HG03280 (cell line): ENCODE measurements around the gene FANCE.

ENCODE experiments used
- ATAC-seq: cut with Tn5 transposase; IDR thresholded peaks from one replicate; pipeline ENCODE4 v1.9.1; 2021; ENCODE audit warnings: mild to moderate bottlenecking, moderate library complexity; ENCODE audit not compliant: unreplicated experiment

FANCE gene, protein sequence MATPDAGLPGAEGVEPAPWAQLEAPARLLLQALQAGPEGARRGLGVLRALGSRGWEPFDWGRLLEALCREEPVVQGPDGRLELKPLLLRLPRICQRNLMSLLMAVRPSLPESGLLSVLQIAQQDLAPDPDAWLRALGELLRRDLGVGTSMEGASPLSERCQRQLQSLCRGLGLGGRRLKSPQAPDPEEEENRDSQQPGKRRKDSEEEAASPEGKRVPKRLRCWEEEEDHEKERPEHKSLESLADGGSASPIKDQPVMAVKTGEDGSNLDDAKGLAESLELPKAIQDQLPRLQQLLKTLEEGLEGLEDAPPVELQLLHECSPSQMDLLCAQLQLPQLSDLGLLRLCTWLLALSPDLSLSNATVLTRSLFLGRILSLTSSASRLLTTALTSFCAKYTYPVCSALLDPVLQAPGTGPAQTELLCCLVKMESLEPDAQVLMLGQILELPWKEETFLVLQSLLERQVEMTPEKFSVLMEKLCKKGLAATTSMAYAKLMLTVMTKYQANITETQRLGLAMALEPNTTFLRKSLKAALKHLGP

DNA sequence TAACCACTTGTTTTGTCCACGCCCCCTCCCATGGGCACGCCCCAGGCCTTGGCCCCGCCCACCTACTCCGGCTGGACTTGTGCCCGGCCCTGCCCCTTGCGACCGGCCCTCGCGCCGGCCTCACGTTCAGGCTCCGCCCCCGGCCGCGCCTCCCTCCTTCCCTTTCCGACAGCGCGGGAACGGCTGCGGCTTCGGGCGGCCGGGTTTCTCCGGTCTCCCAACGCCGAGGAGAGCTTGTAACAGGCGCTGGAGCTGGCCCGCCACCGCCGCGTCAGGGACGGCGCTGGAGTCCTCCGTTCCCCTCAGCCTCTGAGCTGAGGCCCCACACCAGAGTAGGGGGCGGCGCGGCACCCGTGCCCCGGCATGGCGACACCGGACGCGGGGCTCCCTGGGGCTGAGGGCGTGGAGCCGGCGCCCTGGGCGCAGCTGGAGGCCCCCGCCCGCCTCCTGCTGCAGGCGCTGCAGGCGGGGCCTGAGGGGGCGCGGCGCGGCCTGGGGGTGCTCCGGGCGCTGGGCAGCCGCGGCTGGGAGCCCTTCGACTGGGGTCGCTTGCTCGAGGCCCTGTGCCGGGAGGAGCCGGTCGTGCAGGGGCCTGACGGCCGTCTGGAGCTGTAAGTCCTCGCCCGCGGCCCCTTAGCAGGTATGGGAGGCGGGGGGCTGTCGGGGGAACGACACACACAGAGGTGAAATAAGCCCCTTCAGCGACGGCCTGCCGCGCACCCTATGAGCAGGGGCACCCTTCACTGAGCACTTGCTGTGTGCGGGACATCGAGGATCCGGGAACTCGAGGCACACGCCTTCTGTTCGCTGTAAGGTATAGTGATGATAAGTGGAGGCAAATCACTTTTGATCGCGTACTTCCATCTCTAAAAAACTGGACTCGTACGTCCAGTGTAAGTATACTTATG lies at the start of gene FANCE:
Gene FANCE, plus strand, starts transcription at position 156 of the 908 bp plus-strand sequence. Its CDS starts 208 bp downstream, at position 364.
- ATAC-seq: peak; percentile 93

DNA sequence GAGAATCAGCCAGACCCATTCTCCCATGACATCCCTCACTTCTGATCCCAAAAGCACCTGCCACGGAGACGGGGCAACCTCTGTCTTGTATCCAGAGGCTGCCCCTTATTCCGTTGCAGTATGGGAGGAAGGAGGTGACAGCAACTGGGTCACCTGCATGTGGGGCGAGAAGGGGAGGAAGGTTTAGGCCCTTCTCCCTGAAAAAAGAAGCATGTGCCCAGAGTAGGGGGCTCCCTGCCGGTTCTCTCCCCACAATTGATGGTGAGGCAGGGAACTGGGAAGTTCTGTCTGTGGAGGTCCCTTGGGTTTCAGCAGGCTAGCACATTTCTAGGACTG lies 49.3 kb upstream of the FANCE start:
- ATAC-seq: no peak

DNA sequence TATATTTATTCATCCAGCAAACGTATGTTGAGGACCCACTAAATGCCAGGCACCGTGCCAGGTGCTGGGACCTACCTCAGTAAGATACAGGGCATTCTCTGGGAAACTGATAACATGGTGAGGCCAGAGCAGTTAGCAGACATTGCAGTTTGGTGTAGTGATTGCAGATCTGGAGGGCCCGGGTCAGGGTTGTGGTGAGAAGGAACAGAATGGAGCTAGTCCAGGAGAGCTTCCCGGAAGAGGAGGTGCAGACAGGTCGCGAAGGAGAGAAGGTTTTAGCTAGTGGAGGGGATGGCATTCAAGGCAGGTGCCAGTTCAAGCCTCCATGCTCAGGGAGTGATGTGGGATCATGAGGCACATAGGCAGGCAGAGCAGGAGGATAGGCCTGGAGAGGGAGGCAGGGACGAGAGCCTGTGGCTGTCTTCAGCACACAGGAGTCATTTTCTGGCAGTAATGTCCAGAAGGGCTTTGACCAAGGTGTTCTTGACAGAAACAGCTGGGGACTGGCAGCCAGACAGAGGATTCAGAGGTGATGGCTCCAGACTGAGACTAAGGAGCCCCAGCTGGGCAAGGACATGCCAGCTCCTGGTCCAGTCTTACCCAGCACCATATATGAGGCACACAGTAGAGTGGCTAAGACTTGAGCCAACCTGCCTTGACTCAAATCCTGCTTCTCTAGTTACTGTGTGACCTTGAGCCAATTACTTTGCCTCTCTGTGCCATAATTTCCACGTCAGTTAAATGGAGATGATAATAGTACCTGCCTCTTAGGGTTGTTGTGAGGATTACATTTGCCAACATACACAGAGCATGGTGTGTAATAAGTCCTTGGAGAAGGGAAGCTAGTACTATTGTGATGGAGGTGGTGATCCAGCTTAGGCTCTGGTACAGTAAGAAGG lies 48.3 kb upstream of the FANCE start:
- no peak for ATAC-seq

DNA sequence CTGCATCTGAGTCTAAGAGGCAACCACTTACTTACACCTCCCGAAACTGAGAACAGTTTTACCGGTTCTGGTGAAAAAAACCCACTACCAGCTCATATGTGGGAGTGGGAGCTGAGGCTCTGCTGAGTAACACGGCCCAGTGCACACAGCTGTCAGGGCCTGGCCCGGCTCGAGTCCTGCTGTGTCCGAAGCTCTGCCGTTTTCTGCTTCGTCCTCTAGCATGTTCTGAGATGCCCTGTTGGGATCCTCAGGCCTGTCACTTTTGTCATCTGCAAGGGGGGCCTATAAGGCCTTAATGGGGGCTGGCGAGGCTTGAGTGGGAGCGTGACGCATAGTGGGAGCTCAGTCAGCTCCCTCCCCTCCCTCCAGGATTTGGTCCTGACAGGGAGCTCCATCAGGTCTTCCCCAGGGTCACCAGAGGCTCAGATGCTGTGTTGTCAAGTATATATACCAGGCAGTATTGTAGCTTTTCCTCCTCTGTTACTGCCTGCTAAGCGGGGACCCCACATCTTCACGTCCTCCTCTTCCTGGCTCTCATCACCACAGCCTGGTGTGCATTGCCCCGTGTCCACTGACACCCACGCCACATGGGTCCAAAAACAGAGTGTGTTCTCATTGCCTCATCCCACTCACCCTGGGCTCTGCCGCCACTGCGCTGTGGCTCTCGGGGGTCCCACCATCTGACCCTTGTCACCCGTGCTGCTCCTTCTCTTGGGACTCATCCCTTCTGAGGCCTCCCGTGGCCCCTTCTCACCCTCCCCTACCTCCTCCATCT lies 45.2 kb upstream of the FANCE start:
- ATAC-seq: no peak

DNA sequence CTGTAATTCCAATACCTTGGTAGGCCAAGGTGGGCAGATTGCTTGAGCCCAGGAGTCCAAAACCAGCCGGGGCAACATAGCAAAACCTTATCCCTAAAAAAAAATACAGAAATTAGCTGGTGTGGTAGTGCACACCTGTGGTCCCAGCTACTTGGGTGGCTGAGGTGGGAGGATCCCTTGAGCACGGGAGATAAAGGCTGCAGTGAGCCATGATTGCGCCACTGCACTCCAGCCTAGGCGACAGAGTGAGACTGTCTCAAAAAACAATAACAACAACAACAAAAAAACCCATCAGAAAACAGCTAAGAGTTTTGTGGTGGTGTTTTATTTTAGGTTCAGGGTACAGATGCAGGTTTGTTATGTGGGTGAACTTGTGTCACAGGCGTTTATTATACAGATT lies 42.9 kb upstream of the FANCE start:
- no peak for ATAC-seq

DNA sequence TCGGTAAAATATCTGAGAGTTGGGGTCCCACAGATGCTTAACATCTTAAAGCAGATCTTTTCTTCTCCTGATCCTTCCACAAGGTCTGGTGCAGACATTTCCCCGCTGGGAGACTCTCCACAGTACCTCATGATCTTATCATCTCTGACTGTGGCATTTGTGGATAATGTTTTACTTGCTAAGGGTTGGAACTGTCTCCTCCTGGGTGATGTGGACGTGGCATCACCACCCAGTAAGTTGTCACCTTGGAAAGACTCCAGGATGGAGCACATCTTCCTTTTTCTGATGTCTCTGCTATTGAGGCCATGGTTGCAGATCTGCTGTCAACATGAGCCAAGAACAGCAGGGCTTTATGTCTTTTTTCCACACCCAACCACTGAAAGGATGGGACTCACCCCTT lies 42.0 kb upstream of the FANCE start:
- ATAC-seq: no peak

DNA sequence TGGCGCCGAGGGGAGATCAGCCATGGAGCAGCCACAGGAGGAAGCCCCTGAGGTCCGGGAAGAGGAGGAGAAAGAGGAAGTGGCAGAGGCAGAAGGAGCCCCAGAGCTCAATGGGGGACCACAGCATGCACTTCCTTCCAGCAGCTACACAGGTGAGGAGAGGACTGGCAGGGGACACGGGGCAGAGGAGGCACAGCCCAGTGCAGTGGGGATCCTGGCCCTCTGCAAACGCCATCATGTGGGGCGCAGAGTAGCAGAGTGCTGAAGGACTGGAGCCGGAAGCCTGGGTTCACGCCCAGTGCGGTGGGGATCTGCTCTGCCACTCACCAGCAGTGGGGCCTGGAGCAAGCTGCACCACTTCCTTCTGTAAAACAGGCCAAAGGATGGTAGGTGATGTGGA lies 41.1 kb upstream of the FANCE start:
- ATAC-seq: no peak

DNA sequence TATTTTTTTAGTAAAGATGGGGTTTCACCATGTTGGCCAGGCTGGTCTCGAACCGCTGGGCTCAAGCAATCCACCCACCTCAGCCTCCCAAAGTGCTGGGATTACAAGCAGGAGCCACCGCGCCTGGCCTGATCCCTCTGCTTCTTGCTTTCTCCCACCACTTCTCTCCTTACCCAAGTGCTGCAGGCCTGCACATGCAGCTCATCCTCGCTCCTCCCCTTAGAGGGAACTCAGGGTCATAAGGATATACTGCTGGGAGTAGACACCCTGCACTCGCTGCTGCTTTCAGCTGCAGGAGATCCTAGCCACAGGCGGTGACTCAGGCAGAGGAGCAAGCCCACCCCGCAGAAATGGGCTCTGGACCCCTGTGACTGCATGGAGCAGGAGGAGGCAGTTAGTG lies 40.0 kb upstream of the FANCE start:
- ATAC-seq: no peak

DNA sequence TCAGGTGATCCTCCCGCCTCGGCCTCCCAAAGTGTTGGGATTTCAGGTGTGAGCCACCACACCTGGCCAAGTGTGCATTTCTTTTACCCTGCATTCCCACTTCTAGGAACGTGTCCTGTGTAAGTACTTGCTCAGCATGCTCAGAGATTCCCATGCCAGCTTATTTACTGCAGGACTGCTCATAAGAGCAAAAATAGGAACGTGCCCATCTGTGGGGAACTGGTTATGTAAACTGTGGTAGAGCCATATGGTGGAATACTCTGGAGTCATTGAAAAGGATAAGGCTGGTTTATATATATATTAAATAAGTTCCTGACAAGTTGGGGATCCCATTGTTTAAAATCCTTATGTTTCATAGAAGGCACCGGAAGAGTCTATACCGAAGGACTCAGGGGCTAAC lies 38.2 kb upstream of the FANCE start:
- no peak for ATAC-seq

DNA sequence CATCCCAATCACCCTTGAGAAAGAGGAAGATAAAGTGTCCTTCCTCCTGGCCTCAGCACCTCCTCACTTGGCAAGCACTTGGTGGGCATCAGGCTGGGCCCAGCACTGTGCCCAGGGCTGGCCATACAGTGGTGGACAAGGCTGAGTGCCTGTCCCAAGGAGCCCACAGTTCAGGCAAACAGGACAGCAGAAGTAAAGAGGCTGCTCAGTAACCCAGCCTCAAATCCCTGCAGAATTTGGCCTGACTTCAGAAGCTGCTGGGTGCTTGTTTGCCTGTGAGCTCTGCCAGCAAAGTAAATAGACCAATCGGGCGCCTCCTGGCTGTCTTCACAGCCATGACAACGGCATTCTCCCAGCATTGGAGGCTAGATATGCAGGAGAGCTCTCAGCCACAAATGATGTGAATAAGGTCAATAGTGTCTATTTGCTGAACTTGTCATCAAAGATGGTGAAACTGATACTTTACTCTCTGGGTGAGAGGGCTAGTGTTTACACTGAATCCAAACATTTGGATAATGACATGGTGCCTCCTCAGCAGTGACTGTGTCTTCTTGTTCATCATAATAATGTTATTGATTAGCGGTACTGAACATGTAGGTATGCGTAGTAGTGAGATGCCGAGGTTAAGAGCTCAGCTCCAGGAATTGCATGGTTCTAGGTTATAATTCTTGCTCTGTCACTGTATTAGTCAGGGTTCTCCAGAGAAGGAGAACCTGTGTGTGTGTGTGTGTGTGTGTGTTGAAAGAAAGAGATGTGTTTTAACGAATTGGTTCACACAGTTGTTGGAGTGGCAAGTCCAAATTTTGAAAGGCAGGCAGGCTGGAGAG lies 36.9 kb upstream of the FANCE start:
- no peak for ATAC-seq

DNA sequence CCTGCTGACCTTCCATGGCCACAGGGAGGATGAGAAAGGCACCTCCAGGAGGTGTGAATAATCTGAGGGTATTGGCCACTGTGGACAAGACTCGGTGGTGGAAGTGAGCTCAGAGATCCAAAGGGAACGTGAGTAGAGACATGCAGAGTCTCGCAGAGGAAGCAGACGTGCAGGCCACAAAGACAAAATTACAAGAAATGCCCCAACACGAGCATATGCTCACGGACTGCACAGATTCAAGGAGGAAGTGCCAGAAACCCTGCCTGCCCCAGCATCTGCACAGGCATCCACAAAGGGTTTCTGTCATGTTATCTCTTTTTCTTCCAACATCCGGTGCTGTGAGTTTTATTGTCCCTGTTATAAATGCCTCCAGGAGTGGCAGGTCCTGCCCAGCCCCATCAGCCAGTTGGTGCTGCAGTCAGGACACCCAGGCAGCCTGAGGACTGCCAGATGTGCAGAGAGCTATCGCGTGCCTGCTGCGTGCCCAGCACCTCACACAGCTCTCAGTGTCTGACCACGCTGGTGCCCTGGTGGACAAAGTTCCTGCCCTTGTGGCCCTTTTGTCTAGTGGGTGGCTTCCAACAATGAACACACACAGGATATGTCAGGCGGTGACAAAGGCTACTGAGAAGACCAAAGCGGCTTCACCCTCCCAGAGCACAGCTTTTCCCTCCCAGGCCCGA lies 34.0 kb upstream of the FANCE start:
- ATAC-seq: no peak

DNA sequence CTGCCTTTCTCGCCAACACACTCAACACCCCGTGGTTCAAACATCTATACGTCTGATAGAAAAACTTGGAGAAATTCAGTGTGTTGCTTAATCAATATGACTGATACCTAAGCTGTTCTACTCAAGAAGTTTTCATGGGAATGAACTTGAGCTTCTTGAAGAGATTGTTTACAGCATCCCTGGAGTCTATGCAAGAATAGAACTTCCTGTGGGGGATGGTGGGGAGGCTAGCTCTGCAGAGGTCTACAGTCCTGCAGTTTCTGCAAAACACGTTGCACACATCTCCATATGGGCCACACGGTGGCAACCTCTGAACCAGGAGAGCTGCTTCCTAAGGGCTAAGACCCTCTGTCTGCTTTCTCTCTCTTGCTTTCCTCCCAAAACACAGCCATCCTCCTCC lies 32.7 kb upstream of the FANCE start:
- no peak for ATAC-seq

DNA sequence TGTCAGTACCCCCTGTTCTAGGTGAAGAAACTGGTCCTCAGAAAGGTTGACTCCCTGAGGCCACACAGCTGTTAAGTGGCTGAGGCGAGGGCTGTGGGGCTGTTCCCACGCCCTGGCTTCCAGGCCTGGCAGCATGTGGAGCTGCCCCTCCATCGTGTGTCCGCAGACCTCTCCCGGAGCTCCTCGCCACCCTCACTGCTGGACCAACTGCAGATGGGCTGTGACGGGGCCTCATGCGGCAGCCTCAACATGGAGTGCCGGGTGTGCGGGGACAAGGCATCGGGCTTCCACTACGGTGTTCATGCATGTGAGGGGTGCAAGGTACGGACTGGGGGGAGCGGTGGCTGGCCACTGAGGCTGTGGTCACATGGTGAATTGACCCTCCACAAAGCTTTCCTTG lies 32.2 kb upstream of the FANCE start:
- ATAC-seq: no peak

DNA sequence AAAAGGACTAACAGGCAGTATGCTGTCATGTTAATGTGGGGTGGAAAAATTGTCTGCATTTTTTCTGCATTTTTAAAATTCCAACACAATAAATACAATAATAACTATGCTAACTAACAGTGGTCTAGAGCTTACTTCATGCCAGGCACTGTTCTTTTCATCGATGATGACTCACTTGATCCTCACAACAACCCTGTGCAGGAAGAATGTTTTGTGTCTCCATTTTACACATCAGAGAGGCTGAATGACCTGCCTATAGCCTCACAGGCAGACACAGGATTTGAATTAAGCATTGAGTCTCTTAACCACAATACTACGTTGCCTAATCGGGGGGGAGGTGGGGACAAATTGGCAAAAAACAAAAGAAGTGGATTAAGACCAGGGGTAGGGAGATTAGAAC lies 26.9 kb upstream of the FANCE start:
- ATAC-seq: no peak

DNA sequence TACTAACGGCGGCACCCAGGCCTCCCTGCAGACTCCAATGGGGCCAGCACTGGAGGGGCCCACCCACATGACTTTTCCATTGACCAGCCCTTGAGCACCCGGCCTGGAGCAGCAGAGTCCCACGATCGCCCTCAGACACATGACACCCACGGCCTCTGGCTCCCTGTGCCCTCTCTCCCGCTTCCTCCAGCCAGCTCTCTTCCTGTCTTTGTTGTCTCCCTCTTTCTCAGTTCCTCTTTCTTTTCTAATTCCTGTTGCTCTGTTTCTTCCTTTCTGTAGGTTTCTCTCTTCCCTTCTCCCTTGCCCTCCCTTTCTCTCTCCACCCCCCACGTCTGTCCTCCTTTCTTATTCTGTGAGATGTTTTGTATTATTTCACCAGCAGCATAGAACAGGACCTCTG lies 26.1 kb upstream of the FANCE start:
- ATAC-seq: no peak

DNA sequence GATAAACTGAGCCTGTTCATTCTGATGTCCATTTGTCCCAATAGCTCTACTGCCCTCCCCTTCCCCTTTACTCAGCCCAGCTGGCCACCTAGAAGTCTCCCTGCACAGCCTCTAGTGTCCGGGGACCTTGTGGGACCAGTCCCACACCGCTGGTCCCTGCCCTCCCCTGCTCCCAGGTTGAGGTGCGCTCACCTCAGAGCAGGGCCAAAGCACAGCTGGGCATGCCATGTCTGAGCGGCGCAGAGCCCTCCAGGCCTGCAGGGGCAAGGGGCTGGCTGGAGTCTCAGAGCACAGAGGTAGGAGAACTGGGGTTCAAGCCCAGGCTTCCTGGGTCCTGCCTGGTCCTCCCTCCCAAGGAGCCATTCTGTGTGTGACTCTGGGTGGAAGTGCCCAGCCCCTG lies 24.7 kb upstream of the FANCE start:
- no peak for ATAC-seq

DNA sequence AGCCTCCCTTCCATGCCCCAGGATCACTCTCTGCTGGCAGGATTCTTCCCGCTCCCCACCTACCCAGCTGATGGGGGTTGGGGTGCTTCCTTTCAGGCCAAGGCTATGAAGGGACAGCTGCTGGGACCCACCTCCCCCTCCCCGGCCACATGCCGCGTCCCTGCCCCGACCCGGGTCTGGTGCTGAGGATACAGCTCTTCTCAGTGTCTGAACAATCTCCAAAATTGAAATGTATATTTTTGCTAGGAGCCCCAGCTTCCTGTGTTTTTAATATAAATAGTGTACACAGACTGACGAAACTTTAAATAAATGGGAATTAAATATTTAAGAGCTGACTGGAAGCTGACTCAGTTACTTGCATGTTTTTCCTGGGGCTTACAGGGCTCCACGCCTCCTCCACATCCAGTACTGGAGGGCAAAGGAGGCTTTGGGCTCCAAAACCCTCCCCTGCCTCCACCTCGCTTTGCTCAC lies 24.3 kb upstream of the FANCE start:
- no peak for ATAC-seq

DNA sequence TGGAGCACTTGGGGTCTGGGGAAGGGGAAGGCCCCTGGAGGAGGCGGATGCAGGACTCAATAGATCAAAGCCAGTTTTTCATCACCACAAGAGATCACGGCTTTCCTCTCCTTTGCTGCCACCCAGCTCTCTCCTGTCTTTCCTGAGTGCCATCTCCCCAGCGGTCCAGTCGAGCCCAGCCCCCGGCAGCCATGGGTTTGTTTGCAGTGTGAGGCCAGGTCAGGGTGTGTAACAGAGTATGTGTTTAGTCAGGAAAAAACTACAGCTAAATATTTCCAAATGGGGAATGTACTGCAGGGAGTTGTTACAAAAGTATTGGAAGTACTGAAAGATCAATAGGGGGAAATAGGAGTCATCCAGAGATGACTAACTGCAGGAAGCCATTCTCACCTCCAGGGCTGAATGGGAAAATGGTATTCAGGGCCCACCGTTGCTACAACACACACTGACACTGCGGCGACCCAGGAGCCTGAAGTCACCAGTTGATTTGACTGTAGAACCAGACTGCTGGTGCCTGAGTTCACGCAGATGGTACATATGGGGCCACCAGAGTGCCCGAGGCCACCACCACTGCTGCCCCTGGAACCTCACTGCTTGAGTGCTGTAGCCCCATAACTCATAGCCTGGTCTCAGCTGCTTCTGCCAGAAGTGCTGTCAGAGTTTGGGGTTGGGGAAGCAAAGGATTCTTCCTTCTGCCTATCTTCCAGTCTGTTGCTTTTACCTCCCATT lies 23.6 kb upstream of the FANCE start:
- no peak for ATAC-seq
